Measurements from ENCODE around the gene ITGB4.
"Not testable (repeated sequence)": the region's sequence is repeated elsewhere in the genome, so short reads cannot be mapped to it uniquely, and the experiment has no call there.

DNA sequence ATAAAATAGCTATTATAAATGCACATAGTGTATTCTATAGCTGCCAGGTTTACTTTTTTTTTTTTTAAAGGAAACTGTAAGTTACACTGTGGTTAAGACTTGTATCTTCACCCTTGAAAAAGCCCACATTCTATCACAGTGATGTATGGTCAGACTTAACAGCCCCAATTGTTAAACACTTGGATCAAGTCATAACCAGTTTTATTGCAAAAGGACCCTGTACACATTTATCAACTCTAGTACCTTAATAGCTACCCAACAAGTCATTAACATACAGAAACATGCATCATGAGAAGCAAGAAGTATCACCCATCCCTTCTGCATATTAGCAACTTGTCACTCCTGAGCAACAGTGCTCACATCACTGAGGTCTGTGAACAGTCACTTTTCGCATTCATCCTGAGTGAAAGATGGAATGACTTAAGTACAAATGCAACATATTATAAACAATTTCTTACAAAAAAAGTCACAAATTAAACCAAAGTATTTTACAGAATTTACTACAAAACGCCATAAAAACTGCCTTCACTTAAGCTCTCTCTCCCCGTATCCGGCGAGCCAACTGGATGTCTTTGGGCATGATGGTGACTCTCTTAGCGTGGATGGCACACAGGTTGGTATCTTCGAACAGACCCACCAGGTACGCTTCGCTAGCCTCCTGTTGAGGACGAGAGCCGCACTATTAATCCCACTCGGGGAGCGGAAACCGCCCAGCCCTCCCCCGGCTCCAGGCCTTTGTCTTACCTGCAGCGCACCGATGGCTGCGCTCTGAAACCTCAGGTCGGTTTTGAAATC lies 57.0 kb downstream of the ITGB4 start:
- TF ChIP-seq, protein P1, sequence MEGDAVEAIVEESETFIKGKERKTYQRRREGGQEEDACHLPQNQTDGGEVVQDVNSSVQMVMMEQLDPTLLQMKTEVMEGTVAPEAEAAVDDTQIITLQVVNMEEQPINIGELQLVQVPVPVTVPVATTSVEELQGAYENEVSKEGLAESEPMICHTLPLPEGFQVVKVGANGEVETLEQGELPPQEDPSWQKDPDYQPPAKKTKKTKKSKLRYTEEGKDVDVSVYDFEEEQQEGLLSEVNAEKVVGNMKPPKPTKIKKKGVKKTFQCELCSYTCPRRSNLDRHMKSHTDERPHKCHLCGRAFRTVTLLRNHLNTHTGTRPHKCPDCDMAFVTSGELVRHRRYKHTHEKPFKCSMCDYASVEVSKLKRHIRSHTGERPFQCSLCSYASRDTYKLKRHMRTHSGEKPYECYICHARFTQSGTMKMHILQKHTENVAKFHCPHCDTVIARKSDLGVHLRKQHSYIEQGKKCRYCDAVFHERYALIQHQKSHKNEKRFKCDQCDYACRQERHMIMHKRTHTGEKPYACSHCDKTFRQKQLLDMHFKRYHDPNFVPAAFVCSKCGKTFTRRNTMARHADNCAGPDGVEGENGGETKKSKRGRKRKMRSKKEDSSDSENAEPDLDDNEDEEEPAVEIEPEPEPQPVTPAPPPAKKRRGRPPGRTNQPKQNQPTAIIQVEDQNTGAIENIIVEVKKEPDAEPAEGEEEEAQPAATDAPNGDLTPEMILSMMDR (IDR thresholded peaks at IDR 0.05 in 4 of 5, conservative IDR thresholded peaks at IDR 0.05 in 1 of 5), result not testable (repeated sequence)
- not testable (repeated sequence) for TF ChIP-seq POLR2A (IDR thresholded peaks at IDR 0.05)

All from gastrocnemius medialis (tissue), 4 donors.